HepG2 (cell line): ENCODE data around the gene ELMOD3. TPM values are rescaled to one million over a fixed set of nuclear protein-coding genes. Genes with fewer than 3 reads are reported as not detected.

ENCODE experiments used
- ATAC-seq: fragments of 200-7000 bp; cut with Tn5 transposase; 3 replicates; pipeline ENCODE4 v1.9.1; 2020; ENCODE audit warnings: mild to moderate bottlenecking, moderate library complexity
- BruUV-seq: library from RNA; stranded (reverse); fragments of 400-500 nt; replicated peaks from 2 replicates; lab custom pipeline; 2021; lab: Mats Ljungman, UMichigan
- CTCF ChIA-PET: fragments of 300-600 bp; formaldehyde crosslinking; extraction: SDS; loops from one replicate; lab custom pipeline; 2021; ENCODE audit warnings: low total read pairs, inconsistent platforms, low intra/inter-chr PET ratio; lab: Yijun Ruan, JAX
- POLR2A ChIA-PET: fragments of 350-600 bp; sonication (Branson Sonifier 250); formaldehyde crosslinking; loops from one replicate; lab custom pipeline; 2020; ENCODE audit warnings: antibody characterized with exemption, inconsistent platforms; lab: Yijun Ruan, JAX
- DNase-seq: peaks from one replicate; pipeline ENCODE4 v3.0.0-alpha.2; 2015; ENCODE audit warnings: low spot score
- FAIRE-seq: peaks from 3 replicates; lab custom pipeline; 2011; peaks lifted over from hg19 to GRCh38; lab: Jason Lieb, UNC
- H2AFZ ChIP-seq: one replicate; pipeline ENCODE4 v1.6.1; 2011; ENCODE audit warnings: low read length, inconsistent platforms
- H3K27ac ChIP-seq: fragments of 300-600 bp; 3 replicates; pipeline ENCODE4 v1.8.0; 2011; ENCODE audit warnings: mixed run types, mild to moderate bottlenecking, mixed read lengths, low read length, inconsistent platforms; ENCODE audit not compliant: insufficient read depth; ENCODE audit errors: extremely low read length
- H3K27me3 ChIP-seq, 2 experiments: fragments of 200-600 bp in 1 of 2; 2 replicates in 1 of 2; 3 replicates in 1 of 2; pipeline versions ENCODE4 v1.6.0 to v1.8.0; 2011; ENCODE audit warnings: low read length in 2 of 2, mild to moderate bottlenecking in 2 of 2, moderate library complexity in 2 of 2, inconsistent platforms in 1 of 2; ENCODE audit not compliant: insufficient read depth in 2 of 2, control insufficient read depth in 1 of 2
- H3K36me3 ChIP-seq, 2 experiments: fragments of 200-600 bp in 1 of 2; replicated peaks in 1 of 2; 2 replicates in 1 of 2; 3 replicates in 1 of 2; pipeline versions ENCODE4 v1.5.1 to v1.8.0; 2011; ENCODE audit warnings: low read length in 2 of 2, inconsistent platforms in 1 of 2; ENCODE audit not compliant: insufficient read depth in 2 of 2, control insufficient read depth in 1 of 2
- H3K4me1 ChIP-seq: 2 replicates; pipeline ENCODE4 v1.5.1; 2012; ENCODE audit warnings: low read length, inconsistent platforms; ENCODE audit not compliant: insufficient read depth
- H3K4me2 ChIP-seq: 2 replicates; pipeline ENCODE4 v1.6.0; 2011; ENCODE audit warnings: low read depth, low read length, inconsistent platforms
- H3K4me3 ChIP-seq, 3 experiments: fragments of 200-600 bp in 1 of 3; sonication (generic), shearing (Covaris generic) in 1 of 3; replicated peaks in 1 of 3; 2 replicates each; pipeline ENCODE4 v1.5.1; 2011 to 2016; ENCODE audit warnings: low read length in 3 of 3, inconsistent platforms in 2 of 3, low read depth in 2 of 3, mild to moderate bottlenecking in 2 of 3, control low read depth in 1 of 3, mixed read lengths in 1 of 3; ENCODE audit not compliant: insufficient read depth in 1 of 3
- H3K79me2 ChIP-seq: one replicate; pipeline ENCODE4 v1.6.1; 2011; ENCODE audit warnings: low read length, inconsistent platforms; ENCODE audit not compliant: insufficient read depth
- H3K9ac ChIP-seq: 2 replicates; pipeline ENCODE4 v1.6.0; 2011; ENCODE audit warnings: mild to moderate bottlenecking, low read depth, low read length, inconsistent platforms; ENCODE audit not compliant: insufficient read depth
- H3K9me3 ChIP-seq: 2 replicates; pipeline ENCODE4 v1.5.1; 2012; ENCODE audit warnings: mild to moderate bottlenecking, low read length
- H4K20me1 ChIP-seq: 2 replicates; pipeline ENCODE4 v1.6.0; 2011; ENCODE audit warnings: inconsistent platforms, mild to moderate bottlenecking, low read length, moderate library complexity; ENCODE audit not compliant: insufficient read depth
- ARNT2 ChIP-seq: sonication (generic); formaldehyde crosslinking; IDR thresholded peaks from 2 replicates; pipeline ENCODE4 v1.8.0; 2022; ENCODE audit warnings: mild to moderate bottlenecking, low read depth, missing genetic modification reagents, moderate library complexity
- CEBPB ChIP-seq: IDR thresholded peaks from 2 replicates; pipeline ENCODE4 v1.6.1; 2011; ENCODE audit warnings: low read depth, low read length, improper control_type of control experiment, borderline replicate concordance
- GPBP1L1 ChIP-seq: sonication (generic); formaldehyde crosslinking; IDR thresholded peaks from 2 replicates; pipeline ENCODE4 v1.5.0; 2020; ENCODE audit warnings: mild to moderate bottlenecking, missing genetic modification reagents
- RNF219 ChIP-seq: sonication (generic); formaldehyde crosslinking; IDR thresholded peaks from 2 replicates; pipeline ENCODE4 v1.5.0; 2020; ENCODE audit warnings: mild to moderate bottlenecking, missing genetic modification reagents
- TRAFD1 ChIP-seq: sonication (generic); formaldehyde crosslinking; IDR thresholded peaks from 2 replicates; pipeline ENCODE4 v1.5.1; 2020; ENCODE audit warnings: missing genetic modification reagents, mild to moderate bottlenecking, borderline replicate concordance
- TRIM24 ChIP-seq: sonication (generic); formaldehyde crosslinking; IDR thresholded peaks from 2 replicates; pipeline ENCODE4 v1.8.0; 2022; ENCODE audit warnings: mild to moderate bottlenecking, missing genetic modification reagents
- ZFP91 ChIP-seq: sonication (generic); formaldehyde crosslinking; IDR thresholded peaks from 2 replicates; pipeline ENCODE4 v1.9.0; 2022; ENCODE audit warnings: missing genetic modification reagents, mild to moderate bottlenecking, borderline replicate concordance
- ZNF30 ChIP-seq: sonication (generic); formaldehyde crosslinking; IDR thresholded peaks from 2 replicates; pipeline ENCODE4 v1.5.0; 2020; ENCODE audit warnings: mild to moderate bottlenecking, missing genetic modification reagents
- WGBS: methylation state at CpG from one replicate; pipeline ENCODE4 v1.1.6; 2017; ENCODE audit warnings: low lambda C conversion rate; 5-methylcytosine and 5-hydroxymethylcytosine counted together
- in situ Hi-C: cut with HindIII; loops from 2 replicates; pipeline ENCODE4 v1.10.0; 2017; ENCODE audit warnings: low pct_unique_long_range_greater_than_20kb; ENCODE audit not compliant: extremely low pct_ligation_motif_present
- intact Hi-C: fragments of 100-400 bp; cut with micrococcal nuclease; formaldehyde crosslinking; loops from one replicate; pipeline ENCODE4 v1.10.0; 2022; ENCODE audit not compliant: unreplicated experiment
- polyA plus RNA-seq, 8 experiments: library from polyadenylated mRNA; depleted of rRNA in 3 of 8; stranded (reverse) in 7 of 8; unstranded in 1 of 8; fragments of >200 nt; fragmentation: Illumina TruSeq in 4 of 8; extraction: Trizol in 4 of 8; gene quantifications; 2 replicates each; pipeline versions ENCODE4 v1.2.1 to v1.2.3, GENCODE V29; 2011 to 2016; ENCODE audit warnings: low read depth in 4 of 8, missing spikeins in 1 of 8, mixed read lengths in 1 of 8; ENCODE audit not compliant: insufficient read depth in 1 of 8
- total RNA-seq, 5 experiments: library from RNA; depleted of rRNA; stranded (reverse); fragments of >200 nt; fragmentation: Illumina TruSeq; extraction: Trizol; gene quantifications; 2 replicates each; pipeline ENCODE4 v1.2.3, GENCODE V29; 2016; ENCODE audit warnings: low read depth in 1 of 5

ELMOD3 gene
- total and polyA plus RNA-seq, 2 of the 13 experiments (the other 11 are each of a cell fraction or from before 2014, with no cell fraction given): 13.3 to 19.5 TPM

- POLR2A ChIA-PET: interaction anchor here (1.5 to 3.4 kb wide), 3 partner anchors 20 to 162 kb away, joined by 5 to 13 read pairs (median 6); partner anchors contain the start of genes GGCX, MAT2A and SH2D6
- Histone ChIP-seq H3K4me1 (peaks cover 38% of the 10 kb centered on the region), H3K27me3 (no peaks in the 10 kb centered on the region), H3K27ac (no peak overlapping the region), H3K9ac (no peak overlapping the region), H3K4me3 (no peak overlapping the region), H3K9me3 (no peaks in the 10 kb centered on the region), H3K36me3 (no peaks in the 10 kb centered on the region), H2AFZ (no peak overlapping the region), H3K4me2 (no peak overlapping the region), H4K20me1 (no peaks in the 10 kb centered on the region), H3K79me2 (no peaks in the 10 kb centered on the region)
- TF ChIP-seq ZFP91 (CRISPR knock-in tag) (0 out of 2 replicates have a peak, but pooled peaks have one; percentile 8), GPBP1L1 (CRISPR knock-in tag) (no peak)
- intact Hi-C loops: no loop called here
- WGBS: 74% methylated on average over 5 of the region's 8 CpGs
- DNase-seq: no peak
- CTCF ChIA-PET: no interaction called here
- no TSS peak for BruUV-seq
- no peak for ATAC-seq
- in situ Hi-C loops: no loop called here
- no peak for FAIRE-seq
These were observed 44.0 kb downstream of the ELMOD3 start for GRCh38 chr2:85398426-85399182.

- Histone ChIP-seq H3K4me3 (no peak overlapping the region), H3K27ac (no peak overlapping the region), H3K27me3 (no peaks in the 10 kb centered on the region), H3K9ac (no peak overlapping the region), H3K36me3 (no peaks in the 10 kb centered on the region), H2AFZ (no peak overlapping the region), H4K20me1 (no peaks in the 10 kb centered on the region), H3K9me3 (no peaks in the 10 kb centered on the region), H3K79me2 (no peaks in the 10 kb centered on the region), H3K4me1 (peaks cover 38% of the 10 kb centered on the region), H3K4me2 (no peak overlapping the region)
- ChIA-PET POLR2A (interaction anchor here (0.9 to 3.4 kb wide), 3 partner anchors 20 to 140 kb away, joined by 3 to 13 read pairs (median 4); partner anchors contain the start of genes MAT2A, SH2D6 and TGOLN2), CTCF (no interaction called here)
- FAIRE-seq: no peak
- in situ Hi-C loops: no loop called here
- BruUV-seq: no TSS peak
- intact Hi-C loops: no loop called here
- ATAC-seq: no peak
- DNase-seq: no peak
- 85% methylated on average over 8 of the region's 8 CpGs for WGBS
- TF ChIP-seq ARNT2 (CRISPR knock-in tag) (no peak), CEBPB (no peak), TRIM24 (CRISPR knock-in tag) (no peak), TRAFD1 (CRISPR knock-in tag) (no peak), RNF219 (CRISPR knock-in tag) (no peak), ZNF30 (CRISPR knock-in tag) (no peak)
These were observed 44.5 kb downstream of the ELMOD3 start for GRCh38 chr2:85399183-85399455.
